Raji (cell line): ENCODE measurements around the gene C4orf50.

Source experiments
- POLR2A ChIP-seq: IDR thresholded peaks from 2 replicates; pipeline ENCODE4 v1.6.1; 2011; ENCODE audit warnings: low read depth, low read length, control low read depth; ENCODE audit not compliant: insufficient read depth

Gene C4orf50

GRCh38 chr4:5870701-5871100 lies 147.5 kb downstream of the C4orf50 start:
- TF ChIP-seq POLR2A: no peak

GRCh38 chr4:5869966-5870619 lies 148.1 kb downstream of the C4orf50 start:
- TF ChIP-seq POLR2A: no peak

- TF ChIP-seq POLR2A: no peak
Measured at GRCh38 chr4:5867866-5868265, 150.4 kb downstream of the C4orf50 start.

GRCh38 chr4:5866841-5867813 lies 151.1 kb downstream of the C4orf50 start:
- TF ChIP-seq POLR2A: no peak

GRCh38 chr4:5865896-5866599 lies 152.2 kb downstream of the C4orf50 start:
- TF ChIP-seq POLR2A: no peak

- no peak for TF ChIP-seq POLR2A
Measured at GRCh38 chr4:5863461-5864113, 154.6 kb downstream of the C4orf50 start.

- TF ChIP-seq POLR2A: no peak
Measured at GRCh38 chr4:5858020-5858769, 160.0 kb downstream of the C4orf50 start.

- no peak for TF ChIP-seq POLR2A
Measured at GRCh38 chr4:5857199-5857598, 161.0 kb downstream of the C4orf50 start.

- no peak for TF ChIP-seq POLR2A
Measured at GRCh38 chr4:5854929-5855328, 163.3 kb downstream of the C4orf50 start.

GRCh38 chr4:5852523-5853202 lies 165.6 kb downstream of the C4orf50 start:
- no peak for TF ChIP-seq POLR2A

- TF ChIP-seq POLR2A: no peak
Measured at GRCh38 chr4:5851637-5852301, 166.5 kb downstream of the C4orf50 start.
